NCI-H460 (cell line): ENCODE results near the gene GCDH. TPM values are rescaled to one million over a fixed set of nuclear protein-coding genes. Genes with fewer than 3 reads are reported as not detected.
A peak's percentile ranks its signal among the peaks of the same experiment; 100 is the strongest.
"Not testable (repeated sequence)": the region's sequence is repeated elsewhere in the genome, so short reads cannot be mapped to it uniquely, and the experiment has no call there.

ENCODE experiments used
- DNase-seq: peaks from one replicate; pipeline ENCODE4 v3.0.0-alpha.2; 2016; ENCODE audit warnings: low read depth; ENCODE audit errors: extremely low read depth
- total RNA-seq: library from RNA; depleted of rRNA; stranded (reverse); fragments of >200 nt; shearing (Covaris generic); gene quantifications from 2 replicates; pipeline ENCODE4 v1.2.3, GENCODE V29; 2014

Gene GCDH
- total RNA-seq, 1 experiment from 2014 or later: 5.5 TPM

- DNase-seq: no peak
These were observed 5.5 kb downstream of the GCDH start for GRCh38 chr19:12896460-12896859.

GRCh38 chr19:12899891-12900518 lies 9.0 kb downstream of the GCDH start:
- no peak for DNase-seq

DNA sequence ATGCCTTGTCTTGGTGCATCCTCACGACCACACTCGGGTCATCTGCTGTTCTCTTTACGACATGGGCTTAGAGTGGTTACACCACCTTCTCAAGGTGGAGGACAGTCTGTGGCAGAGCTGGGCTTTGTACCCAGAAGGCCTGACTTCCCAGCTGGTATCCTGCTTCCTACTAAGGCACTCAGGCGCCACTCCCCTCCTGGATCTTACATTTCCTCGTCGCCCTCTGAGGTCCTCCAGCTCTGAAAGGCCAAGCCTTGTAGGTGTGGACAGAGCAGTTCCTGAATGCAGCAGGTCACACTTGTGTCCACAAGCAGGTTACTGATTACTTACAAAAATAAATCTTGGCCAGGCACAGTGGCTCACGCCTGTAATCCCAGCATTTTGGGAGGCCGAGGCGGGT lies 16.2 kb downstream of the GCDH start:
- no peak for DNase-seq

DNA sequence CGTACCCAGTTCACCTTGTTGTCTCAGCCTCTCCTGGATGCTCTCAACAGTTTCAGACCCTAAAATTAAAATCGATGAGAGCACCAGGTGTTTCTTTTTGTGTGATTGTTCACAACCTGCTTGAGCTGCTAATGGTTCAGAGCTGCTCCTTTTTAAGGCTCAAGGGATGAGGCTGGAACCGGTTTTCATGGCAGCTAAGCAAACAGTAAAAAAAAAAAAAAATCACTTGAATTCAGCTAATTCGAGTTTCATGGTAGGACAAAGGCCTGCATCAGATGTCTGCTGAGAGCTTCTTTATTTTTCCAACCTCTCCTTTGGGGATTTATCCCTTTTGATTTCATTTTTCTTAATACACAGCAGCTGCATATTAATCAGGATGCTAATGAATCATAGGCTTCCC lies 21.6 kb downstream of the GCDH start:
- no peak for DNase-seq

DNA sequence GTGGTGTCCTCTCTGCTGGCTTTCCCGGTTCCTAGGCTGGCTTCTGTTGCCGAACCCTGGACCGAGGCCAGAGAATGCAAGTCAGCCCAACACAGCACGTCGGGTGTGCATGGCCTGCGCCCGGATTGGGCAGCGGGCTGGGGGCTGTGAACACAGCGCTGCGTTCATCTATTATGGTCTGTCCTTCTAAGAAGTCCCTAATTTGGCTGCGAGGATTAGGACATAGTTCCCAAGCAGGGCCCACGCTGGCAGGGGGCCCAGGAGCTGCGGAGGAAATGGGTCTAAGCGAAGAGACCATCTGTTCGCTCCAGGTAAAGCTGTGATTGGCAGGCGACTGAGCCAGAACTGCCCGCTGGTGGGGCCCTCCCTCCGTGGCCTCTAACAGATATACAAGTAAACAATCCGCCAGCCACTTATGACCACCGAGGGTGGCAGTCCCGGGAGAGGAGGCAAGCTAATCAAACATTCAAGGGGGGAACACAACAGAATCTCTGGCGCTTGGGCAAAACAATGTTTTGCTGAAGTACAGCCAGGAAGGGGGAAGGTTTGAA lies 22.1 kb downstream of the GCDH start:
- DNase-seq: no peak

DNA sequence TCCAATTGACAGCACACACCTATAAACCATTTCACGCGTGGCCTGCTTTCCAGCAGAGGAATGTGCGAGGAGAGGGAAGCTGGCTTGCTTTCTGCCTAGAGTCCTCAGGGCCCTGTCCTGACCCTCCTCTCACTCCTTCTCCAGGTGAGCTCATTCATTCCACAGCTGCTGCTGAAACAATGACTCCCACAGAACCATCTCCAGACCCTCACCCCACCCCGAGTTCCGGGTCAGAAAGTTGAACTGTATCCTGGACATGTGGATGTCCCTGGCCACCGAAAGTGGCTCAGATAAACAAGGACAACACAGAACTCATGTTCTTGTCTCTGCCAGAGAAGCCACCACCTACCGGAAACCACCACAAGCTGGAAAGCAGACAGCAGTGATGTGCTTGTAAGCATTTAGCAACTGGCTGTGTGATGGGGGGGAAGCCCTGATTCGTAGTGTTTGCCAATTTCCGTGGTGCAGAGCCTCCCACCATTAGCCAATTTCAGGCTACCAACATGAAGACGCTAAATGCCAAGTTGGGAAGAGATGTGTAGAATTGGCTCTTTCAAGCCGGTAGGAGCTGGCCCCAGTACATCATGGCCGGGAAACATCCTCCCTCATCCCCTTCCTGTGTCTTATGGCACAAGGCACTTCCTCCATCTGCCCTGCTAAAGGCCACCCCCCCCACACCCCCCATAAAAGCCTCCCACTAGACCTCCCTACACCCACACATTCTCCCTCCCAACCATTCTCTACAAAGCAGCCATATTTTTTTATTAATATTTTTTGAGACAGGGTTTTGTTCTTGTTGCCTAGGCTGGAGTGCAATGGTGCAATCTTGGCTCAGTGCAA lies 23.1 kb downstream of the GCDH start:
- no peak for DNase-seq

GRCh38 chr19:12915860-12916259 lies 24.9 kb downstream of the GCDH start:
- DNase-seq: not testable (repeated sequence)

GRCh38 chr19:12918253-12918652 lies 27.3 kb downstream of the GCDH start:
- DNase-seq: no peak

- DNase-seq: no peak
These were observed 30.1 kb downstream of the GCDH start for GRCh38 chr19:12921047-12921446.

- no peak for DNase-seq
These were observed 32.0 kb downstream of the GCDH start for GRCh38 chr19:12922959-12923358.

GRCh38 chr19:12924621-12925310 lies 33.8 kb downstream of the GCDH start:
- no peak for DNase-seq

GRCh38 chr19:12930002-12930645 lies 39.2 kb downstream of the GCDH start:
- DNase-seq: no peak

GRCh38 chr19:12932392-12933286 lies 41.7 kb downstream of the GCDH start:
- DNase-seq: no peak

DNA sequence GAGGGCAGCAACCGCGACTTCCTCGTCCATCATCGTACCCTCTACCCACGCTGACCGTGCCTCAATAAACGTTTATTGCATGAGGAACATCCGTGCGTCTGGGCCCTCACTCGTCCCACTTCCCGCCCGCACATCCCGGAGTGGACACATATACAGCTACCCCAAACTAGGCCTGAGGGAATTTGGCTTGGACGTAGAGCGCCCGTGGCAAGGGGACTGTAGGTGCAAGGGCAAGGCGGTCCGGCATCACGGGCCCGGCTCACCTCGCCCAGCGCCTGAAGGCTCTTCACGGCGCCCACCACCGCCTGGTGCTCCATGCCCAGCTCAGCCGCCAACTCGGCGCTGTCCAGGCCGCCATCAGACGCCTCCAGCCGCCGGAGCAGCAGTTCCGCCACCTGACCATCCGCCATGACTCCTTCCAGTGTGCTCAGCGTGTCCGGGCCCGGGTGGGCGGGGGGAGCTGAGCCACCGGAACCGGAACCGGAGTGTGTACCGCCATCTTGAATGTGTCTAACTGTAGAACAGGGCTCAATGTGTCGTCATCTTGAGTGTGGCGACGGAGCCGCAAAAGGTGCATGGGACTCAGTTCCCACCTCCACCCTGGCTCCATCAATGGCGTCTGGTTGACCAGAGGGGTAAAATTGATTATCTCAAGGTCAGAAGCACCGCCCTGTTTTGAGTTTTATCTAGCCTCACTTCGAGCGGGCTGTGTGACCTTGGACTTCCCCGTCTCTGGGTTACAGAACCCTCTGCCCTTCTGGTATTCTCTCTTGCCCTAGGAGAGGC lies 42.5 kb downstream of the GCDH start, which contains the start of gene FARSA:
FARSA (minus strand) TSS at position 425 of the 786 bp plus-strand sequence; CDS start at position 410, 15 bp downstream.
- peak; percentile 83 for DNase-seq

DNA sequence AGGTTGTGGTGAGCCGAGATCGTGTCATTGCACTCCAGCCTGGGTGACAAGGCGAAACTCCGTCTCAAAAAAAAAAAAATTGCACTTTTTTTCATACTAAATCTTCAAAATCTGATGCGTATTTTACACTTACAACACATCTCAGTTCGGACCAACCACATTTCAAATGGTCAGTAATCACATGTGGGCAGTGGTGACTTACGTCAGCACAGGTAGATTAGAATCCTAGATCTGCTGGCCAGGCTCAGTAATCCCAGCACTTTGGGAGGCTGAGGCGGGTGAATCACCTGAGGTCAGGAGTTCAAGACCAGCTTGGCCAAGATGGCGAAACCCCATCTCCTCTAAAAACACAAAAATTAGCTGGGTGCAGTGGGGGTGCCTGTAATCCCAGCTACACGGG lies 44.1 kb downstream of the GCDH start:
- no peak for DNase-seq

DNA sequence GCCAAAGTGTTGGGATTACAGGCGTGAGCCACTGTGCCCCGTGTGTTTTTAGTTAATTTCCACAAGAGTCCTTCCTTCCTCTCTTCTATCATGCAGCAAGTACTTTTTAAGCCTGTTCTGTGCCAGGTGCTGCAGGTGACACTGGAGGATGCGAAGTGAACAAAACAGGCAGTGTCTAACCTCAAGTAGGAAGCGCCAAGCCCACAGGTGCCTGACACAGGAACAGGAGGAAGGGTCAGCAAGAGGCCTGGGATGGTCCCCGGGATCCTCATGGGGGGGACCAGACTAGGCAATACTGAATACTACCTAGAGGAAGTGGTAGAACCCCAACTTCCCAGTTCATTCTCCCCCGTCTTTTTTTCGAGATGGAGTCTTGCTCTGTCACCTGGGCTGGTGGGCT lies 45.6 kb downstream of the GCDH start:
- no peak for DNase-seq

GRCh38 chr19:12937093-12937926 lies 46.4 kb downstream of the GCDH start:
- DNase-seq: no peak
